ENCODE results near the gene TMEM243.
A peak's percentile ranks its signal among the peaks of the same experiment; 100 is the strongest.

TMEM243 gene

GRCh38 chr7:87216701-87217508, 2.6 kb downstream of the TMEM243 start:
- Histone ChIP-seq H3K4me1 (peaks cover 0 to 38% (median 16%) of the 10 kb centered on the region in 4 donors), H3K4me3 (no peak overlapping the region), H3K27ac (peak overlapping the region in 1 of 2 donors; percentile 5), H3K36me3 (no peaks in the 10 kb centered on the region), H3K27me3 (no peaks in the 10 kb centered on the region), H3K9me3 (no peaks in the 10 kb centered on the region)
- TF ChIP-seq CTCF (IDR thresholded peaks at IDR 0.05): no peak
- intact Hi-C loops (cut with DNase I; ENCODE audit: low total_unique reads): loop anchor here (5.0 to 10.0 kb wide), 2 partner anchors 35 to 52 kb away; no protein-coding TSS in a partner anchor
- no peak for DNase-seq

GRCh38 chr7:87215046-87215445, 4.5 kb downstream of the TMEM243 start:
- Histone ChIP-seq H3K27me3 (no peaks in the 10 kb centered on the region), H3K36me3 (peaks cover 0 to 6% (median 5%) of the 10 kb centered on the region in 3 donors), H3K4me1 (peaks cover 0 to 32% (median 12%) of the 10 kb centered on the region in 4 donors), H3K9me3 (no peaks in the 10 kb centered on the region), H3K27ac (no peak overlapping the region), H3K4me3 (no peak overlapping the region)
- no peak for DNase-seq
- intact Hi-C loops (cut with DNase I; ENCODE audit: low total_unique reads): loop anchor here (5.0 to 10.0 kb wide), 2 partner anchors 33 to 50 kb away; no protein-coding TSS in a partner anchor
- no peak for TF ChIP-seq CTCF (IDR thresholded peaks at IDR 0.05)

GRCh38 chr7:87213811-87214210, 5.7 kb downstream of the TMEM243 start:
- TF ChIP-seq CTCF (IDR thresholded peaks at IDR 0.05): no peak
- Histone ChIP-seq H3K27ac (no peak overlapping the region), H3K4me1 (peaks cover 0 to 32% (median 12%) of the 10 kb centered on the region in 4 donors), H3K9me3 (no peaks in the 10 kb centered on the region), H3K36me3 (peaks cover under 1 to 7% (median 5%) of the 10 kb centered on the region in 3 donors), H3K4me3 (no peak overlapping the region), H3K27me3 (no peaks in the 10 kb centered on the region)
- intact Hi-C loops (cut with DNase I; ENCODE audit: low total_unique reads): loop anchor here (10.0 kb wide), 1 partner anchor 49 kb away; no protein-coding TSS in a partner anchor
- no peak for DNase-seq

- intact Hi-C loops (cut with DNase I; ENCODE audit: low total_unique reads): loop anchor here (10.0 kb wide), 1 partner anchor 48 kb away; no protein-coding TSS in a partner anchor
- no peak overlapping the region for H3K27ac ChIP-seq
Measured at GRCh38 chr7:87213252-87213651, 6.3 kb downstream of the TMEM243 start.

GRCh38 chr7:87212498-87212897, 7.0 kb downstream of the TMEM243 start:
- peaks cover 0 to 19% (median 7%) of the 10 kb centered on the region in 4 donors for H3K4me1 ChIP-seq
- no peak overlapping the region for H3K27ac ChIP-seq
- DNase-seq: no peak
- H3K4me3 ChIP-seq: no peak overlapping the region
- H3K36me3 ChIP-seq: peaks cover 4 to 14% (median 5%) of the 10 kb centered on the region in 3 donors
- no peak for TF ChIP-seq CTCF (IDR thresholded peaks at IDR 0.05)
- intact Hi-C loops (cut with DNase I; ENCODE audit: low total_unique reads): loop anchor here (10.0 kb wide), 1 partner anchor 48 kb away; no protein-coding TSS in a partner anchor
- H3K9me3 ChIP-seq: no peaks in the 10 kb centered on the region
- no peaks in the 10 kb centered on the region for H3K27me3 ChIP-seq

More at GRCh38 chr7:87213252-87213651, 6.3 kb downstream of the TMEM243 start:
- Histone ChIP-seq H3K36me3 (peaks cover 4 to 12% (median 5%) of the 10 kb centered on the region in 3 donors), H3K27me3 (no peaks in the 10 kb centered on the region), H3K4me3 (no peak overlapping the region), H3K4me1 (peaks cover 0 to 27% (median 10%) of the 10 kb centered on the region in 4 donors), H3K9me3 (no peaks in the 10 kb centered on the region)
- DNase-seq: no peak
- TF ChIP-seq CTCF (IDR thresholded peaks at IDR 0.05): no peak

Data from tibial artery (tissue), 4 donors.